ENCODE data around the gene ACOT11.

Gene ACOT11

GRCh38 chr1:54548389-54549044 lies 489 bp downstream of the ACOT11 start:
- CTCF ChIA-PET, result no interaction called here
- DNase-seq (ENCODE audit: extremely low spot score), result peak; percentile 9
- POLR2A ChIA-PET, result no interaction called here
- TF ChIP-seq ZNF384 (IDR thresholded peaks at IDR 0.05) (no peak), CTBP1 (IDR thresholded peaks at IDR 0.05; ENCODE audit: borderline replicate concordance) (no peak), FOXM1 (IDR thresholded peaks at IDR 0.05; ENCODE audit: borderline replicate concordance) (no peak), L3MBTL2 (conservative IDR thresholded peaks at IDR 0.05) (no peak), LEF1 (IDR thresholded peaks at IDR 0.05; ENCODE audit: borderline replicate concordance) (no peak), PKNOX1 (IDR thresholded peaks at IDR 0.05) (no peak), SP1 (IDR thresholded peaks at IDR 0.05) (no peak), FOXK2 (IDR thresholded peaks at IDR 0.05) (no peak), BHLHE40 (IDR thresholded peaks at IDR 0.05; ENCODE audit: borderline replicate concordance) (no peak), TARDBP (IDR thresholded peaks at IDR 0.05) (no peak), ELF4 (IDR thresholded peaks at IDR 0.05) (no peak), FOXA1 (IDR thresholded peaks at IDR 0.05) (no peak)

DNA sequence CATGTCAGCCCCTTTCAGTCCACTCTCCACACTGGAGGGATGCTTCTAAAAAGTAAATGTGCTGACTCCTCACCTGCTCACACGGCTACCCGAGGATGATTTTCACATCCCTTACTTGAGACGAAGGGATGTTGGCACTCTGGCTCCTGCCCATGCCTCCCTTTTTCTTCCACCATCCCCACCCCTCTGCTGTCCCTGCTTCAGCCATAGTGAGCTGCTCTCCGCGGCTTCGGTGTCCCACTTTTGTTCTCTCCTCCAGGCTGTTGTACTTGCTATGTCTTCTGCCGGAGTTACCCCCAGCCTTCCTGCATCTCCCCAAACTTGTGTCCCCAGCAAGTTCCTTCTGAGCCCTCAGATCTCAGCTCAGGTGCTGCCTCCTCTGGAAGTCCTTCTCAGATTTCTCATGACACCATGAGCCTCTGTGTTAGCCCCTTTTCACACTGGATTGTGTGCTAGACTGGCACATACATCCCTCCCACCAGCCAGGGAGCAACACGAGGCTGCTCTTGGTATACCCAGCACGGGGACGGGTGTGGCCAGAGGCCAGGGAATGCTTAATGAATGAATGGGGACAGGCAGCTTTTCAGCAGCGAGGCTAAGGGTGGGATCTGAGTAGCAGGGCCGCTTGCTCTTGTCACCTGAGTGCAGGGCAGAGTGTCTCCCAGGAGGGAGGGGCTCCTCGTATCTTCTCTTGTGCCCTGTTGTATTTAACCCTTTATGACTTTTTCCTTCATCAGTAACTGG lies 1.3 kb downstream of the ACOT11 start:
- peak; percentile 12 for DNase-seq (ENCODE audit: extremely low spot score)
- TF ChIP-seq L3MBTL2 (conservative IDR thresholded peaks at IDR 0.05) (no peak), BHLHE40 (IDR thresholded peaks at IDR 0.05; ENCODE audit: borderline replicate concordance) (no peak), ELF4 (IDR thresholded peaks at IDR 0.05) (no peak), NFRKB (IDR thresholded peaks at IDR 0.05) (no peak)
- CTCF ChIA-PET, result no interaction called here
- POLR2A ChIA-PET, result no interaction called here

DNA sequence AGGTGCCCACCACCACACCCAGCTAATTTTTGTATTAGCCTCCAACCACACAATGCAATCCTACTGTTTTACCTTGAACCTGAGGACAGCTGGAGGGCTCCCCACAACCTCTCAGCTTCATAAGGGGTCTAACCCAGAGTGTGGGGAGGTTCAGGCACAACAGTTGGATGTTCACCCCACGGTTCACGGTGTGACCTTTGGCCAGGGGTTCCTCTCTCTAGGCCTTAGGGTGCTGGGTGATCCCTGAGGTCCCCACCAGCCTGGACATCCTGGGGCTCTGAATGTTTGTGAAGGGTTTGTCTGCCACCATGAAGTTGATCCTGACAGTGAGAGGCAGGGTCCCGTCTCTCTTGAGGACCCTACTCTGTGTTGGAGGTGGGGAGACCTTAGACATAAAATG lies 3.9 kb downstream of the ACOT11 start:
- no peak for DNase-seq (ENCODE audit: extremely low spot score)
- ChIA-PET CTCF (interaction anchor here (0.7 kb wide), 1 partner anchor 221 kb away, joined by 3 read pairs; no protein-coding TSS in a partner anchor), POLR2A (no interaction called here)
- TF ChIP-seq FOXM1 (IDR thresholded peaks at IDR 0.05; ENCODE audit: borderline replicate concordance) (no peak), TARDBP (IDR thresholded peaks at IDR 0.05) (no peak), ARNT (IDR thresholded peaks at IDR 0.05) (no peak), NFRKB (IDR thresholded peaks at IDR 0.05) (no peak), PKNOX1 (IDR thresholded peaks at IDR 0.05) (no peak), SP1 (IDR thresholded peaks at IDR 0.05) (no peak), L3MBTL2 (conservative IDR thresholded peaks at IDR 0.05) (no peak), FOXK2 (IDR thresholded peaks at IDR 0.05) (no peak), HDGF (IDR thresholded peaks at IDR 0.05; ENCODE audit: borderline replicate concordance) (no peak), SUZ12 (IDR thresholded peaks at IDR 0.05) (no peak), CTBP1 (IDR thresholded peaks at IDR 0.05; ENCODE audit: borderline replicate concordance) (no peak), ELF4 (IDR thresholded peaks at IDR 0.05) (no peak)

GRCh38 chr1:54553602-54554313 lies 5.7 kb downstream of the ACOT11 start:
- ChIA-PET POLR2A (no interaction called here), CTCF (no interaction called here)
- TF ChIP-seq CTBP1 (IDR thresholded peaks at IDR 0.05; ENCODE audit: borderline replicate concordance) (no peak), L3MBTL2 (conservative IDR thresholded peaks at IDR 0.05) (no peak), ELF4 (IDR thresholded peaks at IDR 0.05) (no peak), FOXM1 (IDR thresholded peaks at IDR 0.05; ENCODE audit: borderline replicate concordance) (no peak), NFRKB (IDR thresholded peaks at IDR 0.05) (no peak), HDGF (IDR thresholded peaks at IDR 0.05; ENCODE audit: borderline replicate concordance) (no peak), ZNF384 (IDR thresholded peaks at IDR 0.05) (no peak), ARNT (IDR thresholded peaks at IDR 0.05) (no peak), LEF1 (IDR thresholded peaks at IDR 0.05; ENCODE audit: borderline replicate concordance) (no peak), BHLHE40 (IDR thresholded peaks at IDR 0.05; ENCODE audit: borderline replicate concordance) (no peak), PKNOX1 (IDR thresholded peaks at IDR 0.05) (no peak), SUZ12 (IDR thresholded peaks at IDR 0.05) (no peak), SP1 (IDR thresholded peaks at IDR 0.05) (no peak)
- no peak for DNase-seq (ENCODE audit: extremely low spot score)

GRCh38 chr1:54556110-54556509 lies 8.1 kb downstream of the ACOT11 start:
- ChIA-PET CTCF (no interaction called here), POLR2A (no interaction called here)
- TF ChIP-seq PKNOX1 (IDR thresholded peaks at IDR 0.05) (no peak), FOXA1 (IDR thresholded peaks at IDR 0.05) (no peak), FOXM1 (IDR thresholded peaks at IDR 0.05; ENCODE audit: borderline replicate concordance) (no peak), FOXK2 (IDR thresholded peaks at IDR 0.05) (no peak), ARNT (IDR thresholded peaks at IDR 0.05) (no peak), CTBP1 (IDR thresholded peaks at IDR 0.05; ENCODE audit: borderline replicate concordance) (no peak), BHLHE40 (IDR thresholded peaks at IDR 0.05; ENCODE audit: borderline replicate concordance) (no peak), SP1 (IDR thresholded peaks at IDR 0.05) (no peak), ZNF384 (IDR thresholded peaks at IDR 0.05) (no peak), L3MBTL2 (conservative IDR thresholded peaks at IDR 0.05) (no peak), ELF4 (IDR thresholded peaks at IDR 0.05) (no peak), NFRKB (IDR thresholded peaks at IDR 0.05) (no peak)
- no peak for DNase-seq (ENCODE audit: extremely low spot score)

All from HEK293T (cell line).